H1 (cell line): ENCODE measurements around the gene GABARAPL1. TPM values are rescaled to one million over a fixed set of nuclear protein-coding genes. Genes with fewer than 3 reads are reported as not detected.

ENCODE experiments used
- CBX5 ChIP-seq: fragments of 300-800, 300-1000 bp; sonication (generic); IDR thresholded peaks from 2 replicates; pipeline ENCODE4 v1.7.1; 2016; ENCODE audit warnings: antibody characterized with exemption, low read length, low read depth
- CHD7 ChIP-seq: fragments of 300-600 bp; sonication (generic); IDR thresholded peaks from 2 replicates; pipeline ENCODE4 v1.7.1; 2012; ENCODE audit warnings: low read length, moderate library complexity, mild to moderate bottlenecking, inconsistent platforms; ENCODE audit not compliant: insufficient replicate concordance
- E2F6 ChIP-seq: IDR thresholded peaks from 2 replicates; pipeline ENCODE4 v1.6.1; 2012; ENCODE audit warnings: inconsistent platforms
- RNF2 ChIP-seq: fragments of 200-900, 300-1000 bp; sonication (generic); IDR thresholded peaks from 2 replicates; pipeline ENCODE4 v1.7.1; 2016; ENCODE audit warnings: borderline replicate concordance, low read depth, mild to moderate bottlenecking, antibody characterized with exemption, low read length; ENCODE audit not compliant: poor library complexity, severe bottlenecking; ENCODE audit errors: missing control alignments
- SRF ChIP-seq: IDR thresholded peaks from 2 replicates; pipeline ENCODE4 v1.6.1; 2011; ENCODE audit warnings: mild to moderate bottlenecking, low read depth, low read length, moderate library complexity
- polyA plus RNA-seq, 7 experiments: library from polyadenylated mRNA; depleted of rRNA in 3 of 7; stranded (reverse) in 5 of 7; unstranded in 2 of 7; fragments of >200 nt in 5 of 7; fragments of 200-250 nt in 2 of 7; gene quantifications; 1 replicate in 5 of 7; 2 replicates in 1 of 7; 4 replicates in 1 of 7; pipeline versions ENCODE4 v1.2.1 to v1.2.3, GENCODE V29; 2011 to 2013; ENCODE audit warnings: missing spikeins in 2 of 7, mixed read lengths in 2 of 7
- total RNA-seq: library from RNA; stranded (reverse); fragmentation: NEBNext Ultra II Directional; extraction: Animal tissue kit (Norgen Biotek cat#: 25700); gene quantifications from 2 replicates; pipeline ENCODE4 v1.2.1, GENCODE V29; 2021

GABARAPL1 gene
- total and polyA plus RNA-seq, 2 of the 8 experiments (the other 6 are each of a cell fraction or from before 2014, with no cell fraction given), result 56.1 to 87.9 TPM

DNA sequence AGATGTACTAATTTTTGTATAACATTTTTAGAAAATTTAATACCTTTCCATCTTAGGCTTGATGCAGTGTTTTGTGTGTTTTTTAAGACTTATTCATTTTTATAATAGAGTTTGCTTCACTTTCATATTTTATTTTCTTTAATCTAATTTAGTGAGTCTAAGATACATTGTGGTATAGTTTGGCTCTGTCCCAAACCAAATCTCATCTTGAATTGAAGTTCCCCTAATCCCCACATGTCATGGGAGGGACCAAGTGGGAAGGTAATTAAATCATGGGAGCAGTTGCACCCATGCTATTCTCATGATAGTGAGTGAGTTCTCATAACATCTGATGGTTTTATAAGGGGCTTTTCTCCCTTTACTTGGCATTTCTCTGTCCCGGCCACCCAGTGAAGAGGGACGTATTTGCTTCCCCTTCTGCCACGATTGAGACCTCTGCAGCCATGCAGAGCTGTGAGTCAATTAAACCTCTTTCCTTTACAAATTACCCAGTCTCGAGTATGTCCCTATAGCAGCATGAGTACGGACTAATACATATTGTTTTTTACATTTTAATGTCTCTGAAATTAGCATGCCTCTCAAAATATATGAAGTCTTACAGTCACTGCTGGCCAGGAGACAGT lies 34.9 kb downstream of the GABARAPL1 start (continued):
- TF ChIP-seq CHD7 (no peak), E2F6 (no peak), SRF (no peak), RNF2 (no peak), CBX5 (no peak)
- TF ChIP-seq, all 59 proteins: peak for 0
